GM12891 (cell line): ENCODE measurements around the gene PALMD.

Experiments used
- POLR2A ChIP-seq: IDR thresholded peaks from 2 replicates; pipeline ENCODE4 v1.6.1; 2011; ENCODE audit warnings: low read depth, low read length, control low read depth
- POLR2AphosphoS5 ChIP-seq: IDR thresholded peaks from 2 replicates; pipeline ENCODE4 v1.6.1; 2011; ENCODE audit warnings: low read depth, low read length, control low read depth
- SPI1 ChIP-seq: IDR thresholded peaks from 2 replicates; pipeline ENCODE4 v1.6.1; 2011; ENCODE audit warnings: low read depth, low read length, control low read depth
- TAF1 ChIP-seq: IDR thresholded peaks from 2 replicates; pipeline ENCODE4 v1.6.1; 2011; ENCODE audit warnings: low read depth, low read length, control low read depth

- TF ChIP-seq POLR2AphosphoS5 (no peak), TAF1 (no peak), POLR2A (no peak), SPI1 (no peak)
These were observed 12.0 kb downstream of the PALMD start for GRCh38 chr1:99658031-99658290.
